ENCODE measurements around the gene LTA4H. TPM values are rescaled to one million over a fixed set of nuclear protein-coding genes. Genes with fewer than 3 reads are reported as not detected.

The LTA4H gene
- polyA plus RNA-seq, 1 donor (not counting 4 experiments of a cell fraction or from before 2014, with no cell fraction given), result 183 TPM

GRCh38 chr12:95993907-95994306, 41.5 kb downstream of the LTA4H start:
- Histone ChIP-seq H3K79me2 (ENCODE audit: control insufficient read depth, insufficient read depth, low read length) (no peaks in the 10 kb centered on the region), H3K27ac (ENCODE audit: control insufficient read depth, insufficient read depth, low read length) (no peak overlapping the region), H3K9me3 (ENCODE audit: control insufficient read depth, low read depth, low read length) (no peaks in the 10 kb centered on the region), H4K20me1 (ENCODE audit: control insufficient read depth, extremely low read depth, insufficient read depth, low read length) (no peaks in the 10 kb centered on the region), H3K9me1 (ENCODE audit: control insufficient read depth, extremely low read depth, insufficient read depth, low read length) (no peaks in the 10 kb centered on the region), H3K36me3 (ENCODE audit: control insufficient read depth in 2 of 2, extremely low read depth in 1 of 2, insufficient read depth in 2 of 2, low read length in 2 of 2) (no peaks in the 10 kb centered on the region), H3K4me2 (ENCODE audit: control insufficient read depth, extremely low read depth, insufficient read depth, low read depth, low read length) (no peak overlapping the region), H3K4me3 (ENCODE audit: control insufficient read depth in 2 of 3, extremely low read depth in 1 of 3, insufficient read depth in 2 of 3, low read depth in 1 of 3, low read length in 3 of 3) (no peak overlapping the region), H2AFZ (ENCODE audit: control insufficient read depth, low read length) (no peak overlapping the region), H3K27me3 (ENCODE audit: control insufficient read depth, extremely low read depth, insufficient read depth, low read length) (no peaks in the 10 kb centered on the region), H3K9ac (ENCODE audit: control insufficient read depth, extremely low read depth, insufficient read depth, low read length) (no peak overlapping the region), H3K4me1 (ENCODE audit: control insufficient read depth, extremely low read depth, insufficient read depth, low read length) (no peaks in the 10 kb centered on the region)
- DNase-seq (ENCODE audit: low read depth, low spot score) (no peak), FAIRE-seq (no peak)
- dilution Hi-C loops (cut with MboI; ENCODE audit: extremely low pct_ligation_motif_present, low sequenced_read_pairs), result no loop called here
- TF ChIP-seq EZH2 (IDR thresholded peaks at IDR 0.05; ENCODE audit: low read length), result no peak
- TF ChIP-seq, protein P1, sequence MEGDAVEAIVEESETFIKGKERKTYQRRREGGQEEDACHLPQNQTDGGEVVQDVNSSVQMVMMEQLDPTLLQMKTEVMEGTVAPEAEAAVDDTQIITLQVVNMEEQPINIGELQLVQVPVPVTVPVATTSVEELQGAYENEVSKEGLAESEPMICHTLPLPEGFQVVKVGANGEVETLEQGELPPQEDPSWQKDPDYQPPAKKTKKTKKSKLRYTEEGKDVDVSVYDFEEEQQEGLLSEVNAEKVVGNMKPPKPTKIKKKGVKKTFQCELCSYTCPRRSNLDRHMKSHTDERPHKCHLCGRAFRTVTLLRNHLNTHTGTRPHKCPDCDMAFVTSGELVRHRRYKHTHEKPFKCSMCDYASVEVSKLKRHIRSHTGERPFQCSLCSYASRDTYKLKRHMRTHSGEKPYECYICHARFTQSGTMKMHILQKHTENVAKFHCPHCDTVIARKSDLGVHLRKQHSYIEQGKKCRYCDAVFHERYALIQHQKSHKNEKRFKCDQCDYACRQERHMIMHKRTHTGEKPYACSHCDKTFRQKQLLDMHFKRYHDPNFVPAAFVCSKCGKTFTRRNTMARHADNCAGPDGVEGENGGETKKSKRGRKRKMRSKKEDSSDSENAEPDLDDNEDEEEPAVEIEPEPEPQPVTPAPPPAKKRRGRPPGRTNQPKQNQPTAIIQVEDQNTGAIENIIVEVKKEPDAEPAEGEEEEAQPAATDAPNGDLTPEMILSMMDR (optimal IDR thresholded peaks at IDR 0.05 in 1 of 3, IDR thresholded peaks at IDR 0.05 in 1 of 3, conservative IDR thresholded peaks at IDR 0.05 in 1 of 3; ENCODE audit: extremely low read depth in 1 of 3, insufficient read depth in 2 of 3, low read length in 3 of 3), result no peak

DNA sequence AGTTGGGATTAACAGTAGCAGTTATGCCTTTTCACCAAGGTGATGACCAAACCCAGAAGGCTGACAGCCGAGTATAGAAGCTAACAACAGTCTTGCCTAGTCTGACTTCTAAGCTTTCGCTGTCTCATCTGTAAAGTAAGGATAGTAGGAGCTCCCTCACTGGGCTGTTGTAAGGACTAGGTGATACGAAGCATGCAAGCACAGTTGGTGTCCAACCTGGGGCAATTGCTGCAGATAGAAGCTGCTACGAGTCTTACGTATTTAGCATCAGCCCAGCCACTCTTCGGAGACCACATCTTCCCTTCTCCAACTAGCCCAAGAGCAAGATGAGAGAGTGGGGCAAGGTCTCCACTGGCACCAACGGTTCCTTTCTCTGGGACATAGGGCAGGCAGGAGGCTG, 45.3 kb downstream of the LTA4H start:
- Histone ChIP-seq H3K9me3 (ENCODE audit: control insufficient read depth, low read depth, low read length) (no peaks in the 10 kb centered on the region), H3K27ac (ENCODE audit: control insufficient read depth, insufficient read depth, low read length) (no peak overlapping the region), H3K4me3 (ENCODE audit: control insufficient read depth in 2 of 3, extremely low read depth in 1 of 3, insufficient read depth in 2 of 3, low read depth in 1 of 3, low read length in 3 of 3) (no peak overlapping the region), H3K4me1 (ENCODE audit: control insufficient read depth, extremely low read depth, insufficient read depth, low read length) (no peaks in the 10 kb centered on the region), H3K9me1 (ENCODE audit: control insufficient read depth, extremely low read depth, insufficient read depth, low read length) (no peaks in the 10 kb centered on the region), H3K4me2 (ENCODE audit: control insufficient read depth, extremely low read depth, insufficient read depth, low read depth, low read length) (no peak overlapping the region), H3K79me2 (ENCODE audit: control insufficient read depth, insufficient read depth, low read length) (no peaks in the 10 kb centered on the region), H2AFZ (ENCODE audit: control insufficient read depth, low read length) (no peak overlapping the region), H3K9ac (ENCODE audit: control insufficient read depth, extremely low read depth, insufficient read depth, low read length) (no peak overlapping the region), H3K36me3 (ENCODE audit: control insufficient read depth in 2 of 2, extremely low read depth in 1 of 2, insufficient read depth in 2 of 2, low read length in 2 of 2) (no peaks in the 10 kb centered on the region), H3K27me3 (ENCODE audit: control insufficient read depth, extremely low read depth, insufficient read depth, low read length) (no peaks in the 10 kb centered on the region), H4K20me1 (ENCODE audit: control insufficient read depth, extremely low read depth, insufficient read depth, low read length) (no peaks in the 10 kb centered on the region)
- TF ChIP-seq EZH2 (IDR thresholded peaks at IDR 0.05; ENCODE audit: low read length), result no peak
- TF ChIP-seq, protein P1 (optimal IDR thresholded peaks at IDR 0.05 in 1 of 3, IDR thresholded peaks at IDR 0.05 in 1 of 3, conservative IDR thresholded peaks at IDR 0.05 in 1 of 3; ENCODE audit: extremely low read depth in 1 of 3, insufficient read depth in 2 of 3, low read length in 3 of 3), result no peak
- dilution Hi-C loops (cut with MboI; ENCODE audit: extremely low pct_ligation_motif_present, low sequenced_read_pairs), result no loop called here
- no peak for DNase-seq (ENCODE audit: low read depth, low spot score)
- no peak for FAIRE-seq
